Gastrocnemius medialis (tissue), 4 donors: ENCODE results near the gene GFY. TPM values are rescaled to one million over a fixed set of nuclear protein-coding genes. Genes with fewer than 3 reads are reported as not detected.

Experiments
- total RNA-seq, 4 donors: library from RNA; depleted of rRNA; stranded (reverse); fragments of >200 nt; gene quantifications; one replicate each; pipeline versions ENCODE4 v1.1.0 to v1.2.3, GENCODE V29; 2016

The GFY gene
- total RNA-seq, 4 donors from 2014 or later: not detected

Other genes starting within 250 kb of the GFY start
- 1 to 10 TPM in 1 of 4 donors, under 1 TPM in 2, not detected in 1; 0.13 to 4.3 (median 0.36) TPM for gene SLC6A16, start 100.2 kb upstream of the GFY start, total RNA-seq
- gene CD37, start 90.0 kb upstream of the GFY start, total RNA-seq: 1 to 10 TPM; 1.6 to 8.5 (median 2.3) TPM
- gene TEAD2, start 63.0 kb upstream of the GFY start, total RNA-seq: 10 to 100 TPM in 2 of 4 donors, 1 to 10 TPM in 2; 6.1 to 12.6 (median 9.5) TPM
- gene DKKL1, start 61.5 kb upstream of the GFY start, total RNA-seq: not detected
- gene KASH5, start 37.1 kb upstream of the GFY start, total RNA-seq: not detected
- gene PTH2, start 1.9 kb upstream of the GFY start, total RNA-seq: not detected
- gene SLC17A7, start 16.1 kb downstream of the GFY start, total RNA-seq: 1 to 10 TPM in 1 of 4 donors, under 1 TPM in 3; 0.24 to 1.6 (median 0.33) TPM
- gene PIH1D1, start 26.4 kb downstream of the GFY start, total RNA-seq: 100 to 1,000 TPM in 1 of 4 donors, 10 to 100 TPM in 3; 41.9 to 107 (median 79.0) TPM
- 10 to 100 TPM in 2 of 4 donors, 1 to 10 TPM in 2; 8.0 to 12.6 (median 9.9) TPM for gene ALDH16A1, start 27.8 kb downstream of the GFY start, total RNA-seq
- gene FLT3LG, start 48.8 kb downstream of the GFY start, total RNA-seq: 1 to 10 TPM in 3 of 4 donors, under 1 TPM in 1; 0.91 to 2.7 (median 1.2) TPM
- gene RPL13A, start 62.2 kb downstream of the GFY start, total RNA-seq: 1,000 to 10,000 TPM; 1,565 to 2,260 (median 1,899) TPM
- gene RPS11, start 71.0 kb downstream of the GFY start, total RNA-seq: 1,000 to 10,000 TPM; 2,509 to 3,015 (median 2,721) TPM
- 10 to 100 TPM; 54.8 to 68.2 (median 59.7) TPM for gene FCGRT, start 87.3 kb downstream of the GFY start, total RNA-seq
- 10 to 100 TPM in 2 of 4 donors, 1 to 10 TPM in 2; 1.2 to 11.7 (median 7.6) TPM for gene RCN3, start 102.6 kb downstream of the GFY start, total RNA-seq
- gene NOSIP, start 155.2 kb downstream of the GFY start, total RNA-seq: 10 to 100 TPM; 62.4 to 92.8 (median 78.9) TPM
- 1 to 10 TPM in 3 of 4 donors, not detected in 1; 1.4 to 4.6 (median 3.8) TPM for gene PRRG2, start 155.9 kb downstream of the GFY start, total RNA-seq
- gene PRR12, start 165.8 kb downstream of the GFY start, total RNA-seq: 1 to 10 TPM; 3.4 to 7.7 (median 3.8) TPM
- 10 to 100 TPM; 12.4 to 26.2 (median 24.2) TPM for gene RRAS, start 214.8 kb downstream of the GFY start, total RNA-seq
- 10 to 100 TPM; 13.7 to 36.1 (median 32.9) TPM for gene SCAF1, start 216.8 kb downstream of the GFY start, total RNA-seq
- 10 to 100 TPM; 11.0 to 18.6 (median 13.7) TPM for gene IRF3, start 240.5 kb downstream of the GFY start, total RNA-seq
- 10 to 100 TPM; 10.7 to 12.9 (median 11.8) TPM for gene BCL2L12, start 240.5 kb downstream of the GFY start, total RNA-seq